IPS-20b (cell line): Measurements from ENCODE around the gene SLC2A8.
A peak's percentile ranks its signal among the peaks of the same experiment; 100 is the strongest.

Source experiments
- H3K27ac ChIP-seq: one replicate; pipeline ENCODE4 v1.5.1; 2013; ENCODE audit warnings: low read length
- H3K27me3 ChIP-seq: 2 replicates; pipeline ENCODE4 v1.6.1; 2013; ENCODE audit warnings: mild to moderate bottlenecking, low read length, inconsistent platforms; ENCODE audit not compliant: insufficient read depth
- H3K36me3 ChIP-seq: 2 replicates; pipeline ENCODE4 v1.6.1; 2013; ENCODE audit warnings: low read depth, mild to moderate bottlenecking, inconsistent platforms, low read length, moderate library complexity; ENCODE audit not compliant: insufficient read depth
- H3K4me1 ChIP-seq: 2 replicates; pipeline ENCODE4 v1.6.1; 2013; ENCODE audit warnings: mild to moderate bottlenecking, control low read depth, inconsistent platforms, low read length, moderate library complexity; ENCODE audit not compliant: insufficient read depth
- H3K4me3 ChIP-seq: 2 replicates; pipeline ENCODE4 v1.5.1; 2013; ENCODE audit warnings: mild to moderate bottlenecking, low read length, inconsistent platforms
- H3K9ac ChIP-seq: 2 replicates; pipeline ENCODE4 v1.6.1; 2013; ENCODE audit warnings: low read depth, mild to moderate bottlenecking, inconsistent platforms, low read length, moderate library complexity
- H3K9me3 ChIP-seq: 2 replicates; pipeline ENCODE4 v1.6.1; 2013; ENCODE audit warnings: mild to moderate bottlenecking, low read depth, low read length, inconsistent platforms; ENCODE audit not compliant: insufficient read depth

SLC2A8 gene

GRCh38 chr9:127406799-127407491, 10.0 kb downstream of the SLC2A8 start:
- H3K27me3 ChIP-seq, result no peaks in the 10 kb centered on the region
- no peak overlapping the region for H3K27ac ChIP-seq
- no peak overlapping the region for H3K4me3 ChIP-seq
- peaks cover 22% of the 10 kb centered on the region for H3K36me3 ChIP-seq
- H3K4me1 ChIP-seq, result no peaks in the 10 kb centered on the region
- H3K9me3 ChIP-seq, result no peaks in the 10 kb centered on the region
- H3K9ac ChIP-seq, result no peak overlapping the region

- H3K4me3 ChIP-seq, result no peak overlapping the region
These were observed 10.5 kb downstream of the SLC2A8 start for GRCh38 chr9:127407492-127407843.

DNA sequence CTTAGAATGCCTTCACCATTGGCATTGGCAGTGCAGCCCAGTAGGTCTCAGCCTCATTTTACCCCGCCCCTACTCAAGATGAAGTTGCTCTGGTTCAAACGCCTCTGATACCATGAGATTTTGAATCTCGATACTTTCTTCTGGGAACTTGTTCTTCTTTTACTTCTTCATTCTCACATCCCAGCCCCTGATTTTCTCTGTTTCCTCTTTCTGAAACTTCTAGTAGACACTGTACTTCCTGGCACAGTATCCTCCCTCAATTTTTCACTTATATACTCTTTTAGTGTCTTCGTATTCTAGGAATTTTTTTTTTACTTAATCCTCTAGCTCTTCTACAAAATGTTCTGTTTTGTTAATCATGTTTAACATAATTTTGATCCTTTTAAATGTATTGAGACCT, 14.2 kb downstream of the SLC2A8 start:
- H3K27ac ChIP-seq, result no peak overlapping the region
- no peak overlapping the region for H3K4me3 ChIP-seq
- H3K9ac ChIP-seq, result no peak overlapping the region
- no peaks in the 10 kb centered on the region for H3K4me1 ChIP-seq
- no peaks in the 10 kb centered on the region for H3K36me3 ChIP-seq
- no peaks in the 10 kb centered on the region for H3K27me3 ChIP-seq
- H3K9me3 ChIP-seq, result no peaks in the 10 kb centered on the region

More at GRCh38 chr9:127407492-127407843, 10.5 kb downstream of the SLC2A8 start:
- no peak overlapping the region for H3K27ac ChIP-seq
- no peaks in the 10 kb centered on the region for H3K4me1 ChIP-seq
- H3K9me3 ChIP-seq, result no peaks in the 10 kb centered on the region
- no peaks in the 10 kb centered on the region for H3K27me3 ChIP-seq
- no peak overlapping the region for H3K9ac ChIP-seq
- peaks cover 19% of the 10 kb centered on the region for H3K36me3 ChIP-seq

DNA sequence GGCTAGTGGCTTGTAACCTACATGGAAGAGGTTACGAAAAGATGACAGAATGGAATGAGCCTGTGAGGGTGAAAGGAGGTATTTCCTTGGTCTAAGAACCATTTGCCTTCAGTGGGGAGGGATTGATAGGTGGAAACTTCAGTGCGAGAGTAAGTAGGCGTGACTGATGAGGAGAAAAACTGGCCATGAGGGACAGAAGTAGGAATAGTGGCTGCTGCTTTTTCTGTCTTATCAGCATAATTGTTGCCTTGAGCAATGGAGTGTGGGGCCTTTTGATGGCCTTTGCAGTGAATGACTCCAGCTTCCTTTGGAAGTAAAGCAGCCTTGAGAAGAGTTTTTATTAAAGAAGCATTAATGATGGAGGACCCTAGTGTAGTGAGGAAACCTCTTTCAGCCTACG, 18.2 kb downstream of the SLC2A8 start:
- Histone ChIP-seq H3K27me3 (no peaks in the 10 kb centered on the region), H3K36me3 (no peaks in the 10 kb centered on the region), H3K27ac (no peak overlapping the region), H3K9me3 (no peaks in the 10 kb centered on the region), H3K9ac (no peak overlapping the region), H3K4me3 (no peak overlapping the region), H3K4me1 (0 out of 2 replicates have a peak, but pooled peaks cover 3% of the 10 kb centered on the region)

- H3K9me3 ChIP-seq, result no peaks in the 10 kb centered on the region
- H3K9ac ChIP-seq, result no peak overlapping the region
- no peaks in the 10 kb centered on the region for H3K36me3 ChIP-seq
- H3K27ac ChIP-seq, result no peak overlapping the region
- 0 out of 2 replicates have a peak, but pooled peaks cover 3% of the 10 kb centered on the region for H3K4me1 ChIP-seq
- H3K27me3 ChIP-seq, result no peaks in the 10 kb centered on the region
- H3K4me3 ChIP-seq, result no peak overlapping the region
These were observed 18.7 kb downstream of the SLC2A8 start for GRCh38 chr9:127415657-127416056.

GRCh38 chr9:127417131-127418036, 20.4 kb downstream of the SLC2A8 start:
- Histone ChIP-seq H3K36me3 (no peaks in the 10 kb centered on the region), H3K27me3 (no peaks in the 10 kb centered on the region), H3K9ac (no peak overlapping the region), H3K9me3 (no peaks in the 10 kb centered on the region), H3K27ac (no peak overlapping the region), H3K4me1 (0 out of 2 replicates have a peak, but pooled peaks cover 3% of the 10 kb centered on the region), H3K4me3 (no peak overlapping the region)

DNA sequence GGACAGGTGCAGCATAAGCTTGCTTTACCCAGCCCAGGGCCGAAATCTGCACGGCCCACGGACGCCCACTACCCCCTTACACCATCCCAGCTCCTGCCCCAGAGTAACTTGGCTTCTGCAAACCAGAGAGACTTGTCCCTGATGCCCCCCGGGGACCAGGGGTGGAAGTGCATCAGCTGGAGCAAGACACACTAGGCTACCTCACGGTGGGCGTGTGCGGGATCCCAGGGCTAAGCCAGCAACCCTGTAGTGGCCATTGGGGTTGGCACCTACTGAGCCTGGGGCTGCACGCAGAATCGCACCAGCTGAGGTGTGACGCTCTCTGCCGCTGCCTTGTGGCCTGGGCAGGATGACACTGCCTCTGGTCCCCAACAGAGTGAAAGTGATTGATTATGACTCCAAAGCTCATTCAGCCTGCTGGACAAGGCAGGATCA, 21.1 kb downstream of the SLC2A8 start:
- Histone ChIP-seq H3K4me3 (no peak overlapping the region), H3K27ac (no peak overlapping the region)

DNA sequence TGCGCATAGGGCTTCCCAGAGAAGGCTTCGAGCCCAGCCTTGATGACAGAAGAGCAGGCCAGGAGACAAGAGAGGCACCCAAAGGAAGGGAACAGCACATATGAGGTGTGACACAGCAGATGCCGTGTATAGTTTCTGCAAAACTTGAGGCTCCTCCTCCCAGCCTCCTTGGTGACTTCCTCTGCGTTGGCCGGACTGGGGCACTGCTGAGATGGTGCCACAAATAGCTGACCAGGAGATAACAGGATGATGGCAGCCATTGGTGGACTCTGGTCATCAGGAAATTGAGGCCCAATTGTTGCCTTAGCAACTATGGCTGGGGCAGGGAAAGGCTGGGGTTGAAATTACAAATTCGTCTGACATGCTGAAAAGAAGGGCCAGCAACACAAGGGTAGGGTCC, 22.4 kb downstream of the SLC2A8 start:
- H3K27me3 ChIP-seq, result no peaks in the 10 kb centered on the region
- no peak overlapping the region for H3K4me3 ChIP-seq
- no peak overlapping the region for H3K27ac ChIP-seq
- H3K9ac ChIP-seq, result no peak overlapping the region
- no peaks in the 10 kb centered on the region for H3K36me3 ChIP-seq
- no peaks in the 10 kb centered on the region for H3K9me3 ChIP-seq
- H3K4me1 ChIP-seq, result 0 out of 2 replicates have a peak, but pooled peaks cover 3% of the 10 kb centered on the region

More for the DNA sequence above, 21.1 kb downstream of the SLC2A8 start:
- H3K9me3 ChIP-seq, result no peaks in the 10 kb centered on the region
- H3K4me1 ChIP-seq, result 0 out of 2 replicates have a peak, but pooled peaks cover 3% of the 10 kb centered on the region
- H3K9ac ChIP-seq, result no peak overlapping the region
- no peaks in the 10 kb centered on the region for H3K36me3 ChIP-seq
- no peaks in the 10 kb centered on the region for H3K27me3 ChIP-seq

DNA sequence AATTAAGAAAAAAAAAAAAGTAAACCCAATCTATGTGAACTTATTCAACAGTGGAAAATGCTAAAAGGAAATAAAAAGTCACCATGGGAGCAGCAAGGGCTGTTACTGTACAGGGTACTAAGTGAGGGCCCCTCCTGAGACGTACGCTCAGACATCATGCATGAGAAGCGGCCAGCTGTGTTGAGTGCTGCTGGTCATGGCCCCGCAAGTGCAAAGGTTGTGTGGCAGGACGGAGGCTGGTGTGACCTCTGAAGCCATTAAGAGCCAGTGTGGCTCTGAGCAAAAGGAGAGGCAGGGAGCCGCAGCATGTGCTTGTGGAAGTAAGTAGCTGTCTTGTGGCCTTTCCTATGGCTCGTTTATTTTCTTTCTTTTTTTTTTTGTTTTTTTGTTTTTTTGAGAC, 24.1 kb downstream of the SLC2A8 start:
- no peaks in the 10 kb centered on the region for H3K9me3 ChIP-seq
- H3K27ac ChIP-seq, result no peak overlapping the region
- H3K27me3 ChIP-seq, result no peaks in the 10 kb centered on the region
- no peak overlapping the region for H3K9ac ChIP-seq
- H3K36me3 ChIP-seq, result no peaks in the 10 kb centered on the region
- no peak overlapping the region for H3K4me3 ChIP-seq
- H3K4me1 ChIP-seq, result 0 out of 2 replicates have a peak, but pooled peaks cover 3% of the 10 kb centered on the region

DNA sequence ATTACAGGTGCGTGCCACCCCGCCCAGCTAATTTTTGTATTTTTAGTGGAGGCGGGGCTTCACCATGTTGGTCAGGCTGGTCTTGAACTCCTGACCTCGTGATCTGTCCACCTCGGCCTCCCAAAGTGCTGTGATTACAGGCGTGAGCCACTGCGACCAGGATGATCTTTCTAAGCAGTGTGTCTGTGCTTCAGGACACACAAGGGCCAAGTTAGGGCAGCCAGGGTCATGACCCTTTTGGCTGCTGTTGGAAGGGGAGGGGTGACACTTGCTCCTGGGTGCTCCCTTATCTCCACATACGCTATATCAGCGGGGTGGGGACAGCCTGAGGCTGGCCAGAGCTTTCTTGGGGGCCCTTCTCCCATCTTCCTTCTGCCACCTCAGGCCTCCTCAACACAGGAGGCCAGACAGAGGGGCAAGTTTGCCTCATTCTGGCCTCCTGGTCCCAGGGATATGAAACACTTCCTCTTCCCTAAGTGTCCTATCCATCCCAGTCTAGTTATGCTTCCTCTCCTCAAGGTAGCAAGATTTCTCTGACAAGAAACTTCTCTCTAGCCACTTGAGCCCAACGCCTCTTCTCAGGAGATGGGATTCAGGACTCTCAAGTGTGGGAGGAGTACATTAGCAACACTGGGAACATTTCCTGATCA, 25.3 kb downstream of the SLC2A8 start:
- 0 out of 2 replicates have a peak, but pooled peaks cover 3% of the 10 kb centered on the region for H3K4me1 ChIP-seq
- H3K9ac ChIP-seq, result peak overlapping the region; percentile 93; the same call in 1 of the 2 replicates
- no peaks in the 10 kb centered on the region for H3K27me3 ChIP-seq
- no peaks in the 10 kb centered on the region for H3K36me3 ChIP-seq
- H3K9me3 ChIP-seq, result no peaks in the 10 kb centered on the region
- H3K4me3 ChIP-seq, result peak overlapping the region; percentile 89; the same call in 1 of the 2 replicates
- no peak overlapping the region for H3K27ac ChIP-seq

GRCh38 chr9:127422787-127423186, 25.8 kb downstream of the SLC2A8 start:
- Histone ChIP-seq H3K9ac (peak overlapping the region; percentile 93; the same call in 1 of the 2 replicates), H3K27me3 (no peaks in the 10 kb centered on the region), H3K27ac (peak overlapping the region; percentile 92), H3K36me3 (no peaks in the 10 kb centered on the region), H3K4me1 (0 out of 2 replicates have a peak, but pooled peaks cover 3% of the 10 kb centered on the region), H3K9me3 (no peaks in the 10 kb centered on the region), H3K4me3 (peak overlapping the region; percentile 89)
